ENCODE results near the gene RYR2. TPM values are rescaled to one million over a fixed set of nuclear protein-coding genes. Genes with fewer than 3 reads are reported as not detected.

RYR2 gene
- total RNA-seq, 1 donor, result not detected

GRCh38 chr1:237164406-237165352, 122.7 kb downstream of the RYR2 start:
- TF ChIP-seq CTCF (IDR thresholded peaks at IDR 0.05; ENCODE audit: insufficient read depth, low read length), result no peak
- H3K4me3 ChIP-seq (ENCODE audit: low read depth, low read length), result no peak overlapping the region
- no peak for DNase-seq (ENCODE audit: low read depth)

- no peak overlapping the region for H3K4me3 ChIP-seq (ENCODE audit: low read depth, low read length)
- no peak for TF ChIP-seq CTCF (IDR thresholded peaks at IDR 0.05; ENCODE audit: insufficient read depth, low read length)
- DNase-seq (ENCODE audit: low read depth), result no peak
Measured at GRCh38 chr1:237166086-237166485, 124.1 kb downstream of the RYR2 start.

GRCh38 chr1:237166593-237167101, 124.7 kb downstream of the RYR2 start:
- no peak for DNase-seq (ENCODE audit: low read depth)
- H3K4me3 ChIP-seq (ENCODE audit: low read depth, low read length), result no peak overlapping the region
- no peak for TF ChIP-seq CTCF (IDR thresholded peaks at IDR 0.05; ENCODE audit: insufficient read depth, low read length)

- no peak for DNase-seq (ENCODE audit: low read depth)
- H3K4me3 ChIP-seq (ENCODE audit: low read depth, low read length), result no peak overlapping the region
- no peak for TF ChIP-seq CTCF (IDR thresholded peaks at IDR 0.05; ENCODE audit: insufficient read depth, low read length)
Measured at GRCh38 chr1:237170149-237170548, 128.2 kb downstream of the RYR2 start.

- no peak overlapping the region for H3K4me3 ChIP-seq (ENCODE audit: low read depth, low read length)
- TF ChIP-seq CTCF (IDR thresholded peaks at IDR 0.05; ENCODE audit: insufficient read depth, low read length), result no peak
- DNase-seq (ENCODE audit: low read depth), result no peak
Measured at GRCh38 chr1:237171454-237172117, 129.6 kb downstream of the RYR2 start.

GRCh38 chr1:237172118-237172485, 130.1 kb downstream of the RYR2 start:
- no peak overlapping the region for H3K4me3 ChIP-seq (ENCODE audit: low read depth, low read length)
- no peak for TF ChIP-seq CTCF (IDR thresholded peaks at IDR 0.05; ENCODE audit: insufficient read depth, low read length)
- DNase-seq (ENCODE audit: low read depth), result no peak

Data from fibroblast of the aortic adventitia (primary cell).